IPS-20b (cell line): ENCODE measurements around the gene DEXI.
"Not testable (repeated sequence)": the region's sequence is repeated elsewhere in the genome, so short reads cannot be mapped to it uniquely, and the experiment has no call there.

Experiments
- H3K27ac ChIP-seq: one replicate; pipeline ENCODE4 v1.5.1; 2013; ENCODE audit warnings: low read length
- H3K27me3 ChIP-seq: 2 replicates; pipeline ENCODE4 v1.6.1; 2013; ENCODE audit warnings: mild to moderate bottlenecking, low read length, inconsistent platforms; ENCODE audit not compliant: insufficient read depth
- H3K36me3 ChIP-seq: 2 replicates; pipeline ENCODE4 v1.6.1; 2013; ENCODE audit warnings: low read depth, mild to moderate bottlenecking, inconsistent platforms, low read length, moderate library complexity; ENCODE audit not compliant: insufficient read depth
- H3K4me1 ChIP-seq: 2 replicates; pipeline ENCODE4 v1.6.1; 2013; ENCODE audit warnings: mild to moderate bottlenecking, control low read depth, inconsistent platforms, low read length, moderate library complexity; ENCODE audit not compliant: insufficient read depth
- H3K4me3 ChIP-seq: 2 replicates; pipeline ENCODE4 v1.5.1; 2013; ENCODE audit warnings: mild to moderate bottlenecking, low read length, inconsistent platforms
- H3K9ac ChIP-seq: 2 replicates; pipeline ENCODE4 v1.6.1; 2013; ENCODE audit warnings: low read depth, mild to moderate bottlenecking, inconsistent platforms, low read length, moderate library complexity
- H3K9me3 ChIP-seq: 2 replicates; pipeline ENCODE4 v1.6.1; 2013; ENCODE audit warnings: mild to moderate bottlenecking, low read depth, low read length, inconsistent platforms; ENCODE audit not compliant: insufficient read depth

The DEXI gene

GRCh38 chr16:10931134-10931533 lies 11.1 kb downstream of the DEXI start:
- H3K27me3 ChIP-seq = no peaks in the 10 kb centered on the region
- H3K27ac ChIP-seq = no peak overlapping the region
- no peaks in the 10 kb centered on the region for H3K4me1 ChIP-seq
- peaks cover 21% of the 10 kb centered on the region; the same call in 1 of the 2 replicates for H3K36me3 ChIP-seq
- no peak overlapping the region for H3K9ac ChIP-seq
- no peaks in the 10 kb centered on the region for H3K9me3 ChIP-seq
- no peak overlapping the region for H3K4me3 ChIP-seq

- Histone ChIP-seq H3K9me3 (no peaks in the 10 kb centered on the region), H3K27me3 (no peaks in the 10 kb centered on the region), H3K36me3 (peaks cover 21% of the 10 kb centered on the region; the same call in 1 of the 2 replicates), H3K9ac (no peak overlapping the region), H3K4me3 (no peak overlapping the region), H3K4me1 (no peaks in the 10 kb centered on the region), H3K27ac (no peak overlapping the region)
These were observed 11.5 kb downstream of the DEXI start for GRCh38 chr16:10930755-10931093.

GRCh38 chr16:10929853-10930754 lies 12.2 kb downstream of the DEXI start:
- Histone ChIP-seq H3K4me3 (no peak overlapping the region), H3K27me3 (no peaks in the 10 kb centered on the region), H3K4me1 (no peaks in the 10 kb centered on the region), H3K9me3 (no peaks in the 10 kb centered on the region), H3K36me3 (peaks cover 21% of the 10 kb centered on the region; the same call in 1 of the 2 replicates), H3K27ac (no peak overlapping the region), H3K9ac (no peak overlapping the region)

- H3K27ac ChIP-seq, H3K9me3 ChIP-seq, H3K9ac ChIP-seq, H3K4me1 ChIP-seq, H3K27me3 ChIP-seq, H3K4me3 ChIP-seq: not testable (repeated sequence)
- peaks cover 21% of the 10 kb centered on the region; the same call in 1 of the 2 replicates for H3K36me3 ChIP-seq
These were observed 13.2 kb downstream of the DEXI start for GRCh38 chr16:10929097-10929496.

- H3K27me3 ChIP-seq = no peaks in the 10 kb centered on the region
- no peak overlapping the region for H3K27ac ChIP-seq
- no peaks in the 10 kb centered on the region for H3K9me3 ChIP-seq
- H3K9ac ChIP-seq = no peak overlapping the region
- H3K4me3 ChIP-seq = no peak overlapping the region
- H3K36me3 ChIP-seq = peaks cover 18% of the 10 kb centered on the region; the same call in 1 of the 2 replicates
- no peaks in the 10 kb centered on the region for H3K4me1 ChIP-seq
These were observed 14.7 kb downstream of the DEXI start for GRCh38 chr16:10927497-10928112.

GRCh38 chr16:10926867-10927266 lies 15.4 kb downstream of the DEXI start:
- Histone ChIP-seq H3K27me3 (no peaks in the 10 kb centered on the region), H3K9me3 (no peaks in the 10 kb centered on the region), H3K4me1 (no peaks in the 10 kb centered on the region), H3K36me3 (peaks cover 18% of the 10 kb centered on the region; the same call in 1 of the 2 replicates), H3K9ac (no peak overlapping the region), H3K27ac (no peak overlapping the region), H3K4me3 (no peak overlapping the region)

GRCh38 chr16:10926094-10926493 lies 16.2 kb downstream of the DEXI start:
- no peak overlapping the region for H3K27ac ChIP-seq
- H3K4me1 ChIP-seq = no peaks in the 10 kb centered on the region
- no peak overlapping the region for H3K9ac ChIP-seq
- no peaks in the 10 kb centered on the region for H3K9me3 ChIP-seq
- H3K36me3 ChIP-seq = peaks cover 18% of the 10 kb centered on the region; the same call in 1 of the 2 replicates
- no peak overlapping the region for H3K4me3 ChIP-seq
- no peaks in the 10 kb centered on the region for H3K27me3 ChIP-seq

GRCh38 chr16:10925285-10925684 lies 17.0 kb downstream of the DEXI start:
- H3K27ac ChIP-seq, H3K9me3 ChIP-seq, H3K4me3 ChIP-seq, H3K9ac ChIP-seq, H3K4me1 ChIP-seq, H3K27me3 ChIP-seq: not testable (repeated sequence)
- peaks cover 18% of the 10 kb centered on the region; the same call in 1 of the 2 replicates for H3K36me3 ChIP-seq

GRCh38 chr16:10923650-10924214 lies 18.5 kb downstream of the DEXI start:
- no peaks in the 10 kb centered on the region for H3K27me3 ChIP-seq
- no peaks in the 10 kb centered on the region for H3K9me3 ChIP-seq
- H3K4me3 ChIP-seq = no peak overlapping the region
- no peak overlapping the region for H3K27ac ChIP-seq
- no peak overlapping the region for H3K9ac ChIP-seq
- peaks cover 16% of the 10 kb centered on the region; the same call in 1 of the 2 replicates for H3K36me3 ChIP-seq
- H3K4me1 ChIP-seq = no peaks in the 10 kb centered on the region

GRCh38 chr16:10923146-10923649 lies 19.1 kb downstream of the DEXI start:
- no peak overlapping the region for H3K4me3 ChIP-seq
- H3K9me3 ChIP-seq = no peaks in the 10 kb centered on the region
- H3K4me1 ChIP-seq = peaks cover 3% of the 10 kb centered on the region; the same call in 1 of the 2 replicates
- no peak overlapping the region for H3K9ac ChIP-seq
- peaks cover 14% of the 10 kb centered on the region; the same call in 1 of the 2 replicates for H3K36me3 ChIP-seq
- H3K27me3 ChIP-seq = no peaks in the 10 kb centered on the region
- no peak overlapping the region for H3K27ac ChIP-seq

- H3K9ac ChIP-seq = no peak overlapping the region
- H3K36me3 ChIP-seq = peaks cover 7% of the 10 kb centered on the region; the same call in 1 of the 2 replicates
- no peak overlapping the region for H3K4me3 ChIP-seq
- 0 out of 2 replicates have a peak, but pooled peaks cover 4% of the 10 kb centered on the region for H3K27me3 ChIP-seq
- H3K4me1 ChIP-seq = peaks cover 3% of the 10 kb centered on the region; the same call in 1 of the 2 replicates
- H3K27ac ChIP-seq = no peak overlapping the region
- no peaks in the 10 kb centered on the region for H3K9me3 ChIP-seq
These were observed 19.7 kb downstream of the DEXI start for GRCh38 chr16:10922328-10923145.
